ENCODE measurements around the gene PCDH12.
A peak's percentile ranks its signal among the peaks of the same experiment; 100 is the strongest.
"Not testable (repeated sequence)": the region's sequence is repeated elsewhere in the genome, so short reads cannot be mapped to it uniquely, and the experiment has no call there.

The PCDH12 gene

DNA sequence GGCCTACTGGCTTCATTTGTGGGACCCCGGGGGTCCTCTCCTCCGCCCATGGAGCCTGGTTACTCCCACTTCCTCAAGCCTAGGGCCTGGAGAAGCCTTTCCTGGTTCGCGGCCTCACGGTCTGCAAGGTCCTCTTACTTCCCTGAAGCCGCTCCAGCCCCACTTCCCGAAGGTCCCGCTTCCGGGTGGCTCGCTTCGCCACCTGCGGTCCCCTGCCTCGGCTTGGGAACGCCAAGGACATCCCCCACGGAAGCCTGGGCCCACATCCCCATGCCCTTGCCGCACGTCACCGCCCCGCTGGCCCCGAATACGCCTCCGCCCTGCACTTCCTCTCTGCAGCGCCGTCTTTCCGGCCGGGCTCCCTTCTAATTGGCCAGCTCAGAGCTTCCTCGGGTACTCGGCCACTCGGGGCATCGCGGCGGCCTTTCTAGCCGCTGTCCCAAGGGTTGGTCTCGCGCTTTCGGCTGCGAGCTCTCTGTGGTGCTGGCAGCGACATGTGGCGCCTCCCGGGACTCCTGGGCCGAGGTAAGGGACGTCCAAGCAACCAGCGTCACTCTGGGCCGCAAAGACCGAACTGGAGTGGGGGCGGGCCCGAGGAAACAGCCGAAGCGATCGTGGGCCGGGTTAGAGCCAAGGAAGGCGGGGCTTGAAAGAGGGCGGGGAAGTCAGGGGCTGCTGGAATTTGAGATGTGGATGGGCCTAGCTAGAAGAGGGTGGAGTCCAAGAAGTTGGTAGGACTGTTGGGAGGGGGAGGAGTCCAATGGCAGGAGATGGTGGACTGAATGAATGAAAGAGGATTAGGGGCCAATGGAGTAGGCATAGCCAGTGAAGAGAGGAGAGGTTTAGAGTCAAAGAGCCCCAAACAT, 34.3 kb downstream of the PCDH12 start, which contains the start of gene DELE1:
Gene DELE1 (plus strand): TSS at position 424 of the 866 bp plus-strand sequence. CDS start 71 bp downstream, at position 495.
- H3K23ac ChIP-seq (ENCODE audit: low read length in 2 of 2), result peak within 1 kb of the TSS in 1 of 2 experiments; percentile 50
- H3K9me3 ChIP-seq (ENCODE audit: control insufficient read depth, low read length), result no peaks in the 10 kb centered on the region
- DNase-seq, result peak; percentile 95
- H2BK15ac ChIP-seq (ENCODE audit: low read depth, poor library complexity, severe bottlenecking), result peak within 1 kb of the TSS; percentile 87
- H4K91ac ChIP-seq (ENCODE audit: low read length), result peak within 1 kb of the TSS; percentile 98
- H3K27ac ChIP-seq (ENCODE audit: low read length, poor library complexity, severe bottlenecking), result peak within 1 kb of the TSS; percentile 97
- H2BK12ac ChIP-seq (ENCODE audit: low read length in 2 of 2), result peak within 1 kb of the TSS; percentile 15 to 57
- H3K4me2 ChIP-seq (ENCODE audit: low read length, poor library complexity, severe bottlenecking), result peak within 1 kb of the TSS; percentile 69
- H2AK5ac ChIP-seq (ENCODE audit: low read length, severe bottlenecking), result peak within 1 kb of the TSS; percentile 95
- peaks cover 31% of the 10 kb centered on the region for H3K79me1 ChIP-seq (replicated peaks; ENCODE audit: low read length, poor library complexity, severe bottlenecking)
- H4K8ac ChIP-seq (ENCODE audit: low read length), result peak within 1 kb of the TSS; percentile 98
- H3K27me3 ChIP-seq (ENCODE audit: control insufficient read depth in 1 of 2, insufficient read depth in 1 of 2, low read length in 2 of 2), result no peaks in the 10 kb centered on the region
- peak within 1 kb of the TSS; percentile 98 for H3K9ac ChIP-seq (ENCODE audit: low read length)
- peak within 1 kb of the TSS; percentile 95 to 97 for H3K18ac ChIP-seq (ENCODE audit: low read depth in 1 of 2, low read length in 2 of 2)
- peak within 1 kb of the TSS; percentile 76 for H2BK120ac ChIP-seq (ENCODE audit: low read depth, low read length)
- peak within 1 kb of the TSS; percentile 75 for H2BK5ac ChIP-seq (ENCODE audit: low read depth, low read length, poor library complexity, severe bottlenecking)
- 1% methylated on average over 53 of the region's 53 CpGs for WGBS
- H3K36me3 ChIP-seq (ENCODE audit: control insufficient read depth in 1 of 2, insufficient read depth in 2 of 2, low read depth in 1 of 2, low read length in 2 of 2), result peaks cover 24 to 36% of the 10 kb centered on the region in 2 experiments
- peak within 1 kb of the TSS; percentile 70 to 95 for H3K4me3 ChIP-seq (ENCODE audit: insufficient read depth in 1 of 2, low read depth in 1 of 2, low read length in 2 of 2)
- peak within 1 kb of the TSS in 1 of 2 experiments; percentile 72 for H3K14ac ChIP-seq (ENCODE audit: low read length in 2 of 2)
- peak within 1 kb of the TSS; percentile 95 to 97 for H3K4ac ChIP-seq (ENCODE audit: low read depth in 1 of 2, low read length in 2 of 2)
- peak within 1 kb of the TSS; percentile 95 for H2AFZ ChIP-seq (ENCODE audit: low read depth, low read length)
- peaks cover 12% of the 10 kb centered on the region for H3K4me1 ChIP-seq (ENCODE audit: control insufficient read depth, insufficient read depth, low read depth, low read length)

DNA sequence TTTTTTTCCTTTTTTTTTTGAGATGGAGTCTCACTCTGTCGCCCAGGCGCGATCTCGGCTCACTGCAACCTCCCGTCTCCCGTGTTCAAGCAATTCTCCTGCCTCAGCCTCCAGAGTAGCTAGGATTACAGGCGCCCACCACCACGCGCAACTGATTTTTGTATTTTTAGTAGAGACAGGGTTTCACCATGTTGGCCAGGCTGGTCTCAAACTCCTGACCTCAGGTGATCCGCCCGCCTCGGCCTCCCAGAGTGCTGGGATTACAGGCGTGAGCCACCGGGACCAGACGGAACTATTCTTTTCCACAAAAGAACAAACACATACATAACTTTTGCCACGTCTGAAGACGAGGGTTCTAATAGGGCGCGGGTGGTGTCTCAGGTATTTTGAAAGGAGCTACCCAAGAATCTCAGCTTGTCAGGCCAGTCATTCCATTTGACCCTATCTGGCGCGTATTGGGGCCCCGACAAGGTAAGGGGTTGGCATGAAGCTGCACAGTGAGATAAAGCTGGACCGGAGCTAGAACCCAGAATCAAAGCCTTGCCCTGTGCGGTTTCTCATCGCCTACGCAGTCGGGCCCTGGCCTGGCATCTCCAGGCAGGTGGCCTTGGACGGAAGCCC, 35.1 kb downstream of the PCDH12 start:
- Histone ChIP-seq H3K14ac (ENCODE audit: low read length in 2 of 2) (peak overlapping the region in 1 of 2 experiments; percentile 72), H2BK5ac (ENCODE audit: low read depth, low read length, poor library complexity, severe bottlenecking) (peak overlapping the region; percentile 47), H3K23ac (ENCODE audit: low read length in 2 of 2) (peak overlapping the region in 1 of 2 experiments; percentile 50), H3K79me1 (replicated peaks; ENCODE audit: low read length, poor library complexity, severe bottlenecking) (peaks cover 27% of the 10 kb centered on the region), H3K4me3 (ENCODE audit: insufficient read depth in 1 of 2, low read depth in 1 of 2, low read length in 2 of 2) (peak overlapping the region; percentile 70 to 95), H2BK120ac (ENCODE audit: low read depth, low read length) (peak overlapping the region; percentile 76), H3K4me1 (ENCODE audit: control insufficient read depth, insufficient read depth, low read depth, low read length) (peaks cover 12% of the 10 kb centered on the region), H3K9ac (ENCODE audit: low read length) (peak overlapping the region; percentile 98), H3K36me3 (ENCODE audit: control insufficient read depth in 1 of 2, insufficient read depth in 2 of 2, low read depth in 1 of 2, low read length in 2 of 2) (peaks cover 19 to 29% of the 10 kb centered on the region in 2 experiments), H4K8ac (ENCODE audit: low read length) (peak overlapping the region; percentile 98), H2BK15ac (ENCODE audit: low read depth, poor library complexity, severe bottlenecking) (peak overlapping the region; percentile 44), H4K91ac (ENCODE audit: low read length) (peak overlapping the region; percentile 98), H3K18ac (ENCODE audit: low read depth in 1 of 2, low read length in 2 of 2) (peak overlapping the region; percentile 91 to 97), H2AFZ (ENCODE audit: low read depth, low read length) (peak overlapping the region; percentile 95), H3K4me2 (ENCODE audit: low read length, poor library complexity, severe bottlenecking) (peak overlapping the region; percentile 69), H3K4ac (ENCODE audit: low read depth in 1 of 2, low read length in 2 of 2) (peak overlapping the region; percentile 95 to 97), H2BK12ac (ENCODE audit: low read length in 2 of 2) (peak overlapping the region; percentile 15 to 57), H3K27ac (ENCODE audit: low read length, poor library complexity, severe bottlenecking) (peak overlapping the region; percentile 97), H2AK5ac (ENCODE audit: low read length, severe bottlenecking) (peak overlapping the region; percentile 95)
- not testable (repeated sequence) for DNase-seq; H3K27me3 ChIP-seq (ENCODE audit: control insufficient read depth in 1 of 2, insufficient read depth in 1 of 2, low read length in 2 of 2); H3K9me3 ChIP-seq (ENCODE audit: control insufficient read depth, low read length)
- WGBS, result 78% methylated on average over 25 of the region's 28 CpGs

DNA sequence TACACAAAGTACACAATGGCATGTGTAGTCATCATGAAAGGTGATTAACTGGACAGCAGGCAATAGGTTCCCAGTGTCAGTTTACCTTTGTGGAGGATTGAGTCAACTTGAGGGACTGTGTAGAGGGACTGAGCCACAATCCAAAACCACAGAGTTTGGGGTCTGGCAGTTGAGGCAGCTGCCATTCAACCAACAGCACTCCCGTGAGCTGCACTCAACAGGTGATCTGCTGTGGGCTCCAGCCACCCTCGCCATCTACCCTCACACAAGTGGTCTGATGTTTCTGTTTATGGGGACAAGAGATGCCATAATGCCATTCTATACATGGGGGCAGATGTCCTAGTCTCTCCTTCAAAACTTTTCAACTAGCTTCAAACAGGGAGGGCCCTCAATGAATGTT, 37.2 kb downstream of the PCDH12 start:
- Histone ChIP-seq H3K36me3 (ENCODE audit: control insufficient read depth in 1 of 2, insufficient read depth in 2 of 2, low read depth in 1 of 2, low read length in 2 of 2) (peaks cover 4 to 8% of the 10 kb centered on the region in 2 experiments), H4K8ac (ENCODE audit: low read length) (no peak overlapping the region), H3K4me2 (ENCODE audit: low read length, poor library complexity, severe bottlenecking) (no peak overlapping the region), H3K4me3 (ENCODE audit: insufficient read depth in 1 of 2, low read depth in 1 of 2, low read length in 2 of 2) (no peak overlapping the region), H3K79me1 (replicated peaks; ENCODE audit: low read length, poor library complexity, severe bottlenecking) (peaks cover 11% of the 10 kb centered on the region), H3K14ac (ENCODE audit: low read length in 2 of 2) (no peak overlapping the region), H2BK5ac (ENCODE audit: low read depth, low read length, poor library complexity, severe bottlenecking) (no peak overlapping the region), H3K4me1 (ENCODE audit: control insufficient read depth, insufficient read depth, low read depth, low read length) (peaks cover 12% of the 10 kb centered on the region), H3K9ac (ENCODE audit: low read length) (no peak overlapping the region), H4K91ac (ENCODE audit: low read length) (no peak overlapping the region), H3K9me3 (ENCODE audit: control insufficient read depth, low read length) (no peaks in the 10 kb centered on the region), H3K4ac (ENCODE audit: low read depth in 1 of 2, low read length in 2 of 2) (no peak overlapping the region), H3K23ac (ENCODE audit: low read length in 2 of 2) (no peak overlapping the region), H2BK15ac (ENCODE audit: low read depth, poor library complexity, severe bottlenecking) (no peak overlapping the region), H2BK120ac (ENCODE audit: low read depth, low read length) (no peak overlapping the region), H3K18ac (ENCODE audit: low read depth in 1 of 2, low read length in 2 of 2) (no peak overlapping the region), H3K27ac (ENCODE audit: low read length, poor library complexity, severe bottlenecking) (no peak overlapping the region), H2AFZ (ENCODE audit: low read depth, low read length) (no peak overlapping the region), H3K27me3 (ENCODE audit: control insufficient read depth in 1 of 2, insufficient read depth in 1 of 2, low read length in 2 of 2) (peaks cover 0 to 22% of the 10 kb centered on the region in 2 experiments), H2BK12ac (ENCODE audit: low read length in 2 of 2) (no peak overlapping the region), H2AK5ac (ENCODE audit: low read length, severe bottlenecking) (no peak overlapping the region)
- WGBS, result 88% methylated on average over 2 of the region's 2 CpGs
- no peak for DNase-seq

Data from mesenchymal stem cell (in vitro differentiated cells and primary cell).